Measurements from ENCODE around the gene TNNI2. TPM values are rescaled to one million over a fixed set of nuclear protein-coding genes. Genes with fewer than 3 reads are reported as not detected.

Gene TNNI2
- total RNA-seq, 2 donors from 2014 or later, result 1.0 to 1.3 TPM

GRCh38 chr11:1854132-1854948 is 15.6 kb downstream of the TNNI2 start:
- DNase-seq (ENCODE audit: low spot score), result no peak
- intact Hi-C loops (cut with DNase I), result no loop called here

GRCh38 chr11:1854949-1855885 is 16.4 kb downstream of the TNNI2 start:
- intact Hi-C loops (cut with DNase I), result no loop called here
- DNase-seq (ENCODE audit: low spot score), result no peak

DNA sequence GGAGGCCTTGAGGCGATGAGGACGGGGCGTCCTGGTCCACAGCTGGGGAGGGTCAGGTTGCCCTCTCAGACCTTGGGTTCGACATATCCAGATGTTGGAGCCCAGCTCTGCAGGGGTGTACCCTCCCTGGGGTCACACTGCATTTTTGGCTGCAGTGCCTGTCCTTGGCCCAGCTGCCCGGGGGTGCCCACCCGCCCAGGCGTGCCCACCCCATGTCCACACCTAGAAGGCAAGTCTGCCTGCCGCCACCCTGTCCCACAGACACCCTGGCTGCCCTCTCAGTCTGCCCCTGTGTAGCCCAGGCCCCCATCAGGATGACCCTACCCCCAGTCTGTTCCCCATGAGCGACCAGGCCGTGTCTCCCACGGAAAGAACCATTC is 17.1 kb downstream of the TNNI2 start:
- DNase-seq (ENCODE audit: low spot score), result no peak
- intact Hi-C loops (cut with DNase I), result no loop called here

- no peak for DNase-seq (ENCODE audit: low spot score)
- intact Hi-C loops (cut with DNase I), result no loop called here
Measured at GRCh38 chr11:1856306-1857005, 17.7 kb downstream of the TNNI2 start.

DNA sequence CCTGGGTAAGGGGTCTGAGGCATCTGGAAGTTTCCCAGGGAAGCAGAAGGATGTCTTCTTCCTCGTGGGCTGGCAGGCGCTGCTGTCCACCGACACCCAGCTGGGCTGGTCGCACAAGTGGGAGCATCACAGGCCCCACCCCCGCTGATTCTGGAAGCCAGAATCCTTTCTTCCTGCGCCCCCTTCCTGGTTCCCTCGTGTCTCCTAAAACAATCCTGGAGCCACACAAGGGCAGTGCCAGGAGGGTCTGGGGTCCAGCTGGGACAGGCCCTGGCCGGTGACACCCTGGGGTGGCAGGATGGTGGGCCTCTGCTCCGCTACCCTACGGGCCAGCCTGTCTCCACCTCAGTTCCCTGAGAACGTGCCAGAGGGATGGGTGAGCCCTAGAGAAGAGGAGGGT is 18.3 kb downstream of the TNNI2 start:
- no peak for DNase-seq (ENCODE audit: low spot score)
- intact Hi-C loops (cut with DNase I), result no loop called here

DNA sequence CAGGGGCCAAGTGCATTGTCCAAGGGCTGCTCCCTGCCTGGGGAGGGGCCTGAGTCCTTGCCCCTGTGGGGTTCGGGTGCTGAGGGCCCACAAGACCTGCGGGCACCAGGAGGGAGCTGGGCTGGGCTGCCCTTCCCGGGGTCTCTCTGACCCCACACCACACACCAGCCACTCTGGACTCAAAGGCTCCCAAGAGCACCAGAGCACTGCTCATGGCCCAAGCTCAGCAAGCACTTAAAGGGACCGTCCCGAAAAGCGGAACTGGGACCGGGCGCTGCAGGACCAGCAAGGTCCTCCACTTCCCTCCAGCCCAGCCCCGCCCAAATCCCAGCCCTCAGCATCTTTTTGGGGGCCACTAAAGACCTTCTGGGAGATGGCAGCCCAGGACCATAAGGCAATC is 19.4 kb downstream of the TNNI2 start:
- DNase-seq (ENCODE audit: low spot score), result no peak
- intact Hi-C loops (cut with DNase I), result no loop called here

DNA sequence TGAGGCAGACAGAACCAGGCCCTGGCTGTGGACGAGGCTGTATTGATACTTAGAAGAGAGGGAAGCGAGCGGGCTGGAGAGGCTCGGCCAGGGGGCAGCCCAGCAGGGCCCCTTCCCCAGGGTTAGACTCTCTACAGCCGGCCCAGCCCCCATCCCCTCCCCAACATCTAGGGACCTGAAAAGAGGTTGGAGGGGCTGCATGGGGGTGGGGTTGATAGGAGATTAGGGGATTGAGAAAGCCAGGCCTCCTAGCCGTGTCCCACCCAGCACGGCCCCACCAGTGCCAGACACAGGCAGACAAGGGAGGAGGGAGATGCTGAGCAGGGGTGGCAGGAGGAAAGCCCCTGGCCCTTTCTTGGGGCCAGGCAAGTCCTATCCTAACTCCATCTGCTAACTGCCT is 19.8 kb downstream of the TNNI2 start:
- intact Hi-C loops (cut with DNase I), result no loop called here
- DNase-seq (ENCODE audit: low spot score), result no peak

DNA sequence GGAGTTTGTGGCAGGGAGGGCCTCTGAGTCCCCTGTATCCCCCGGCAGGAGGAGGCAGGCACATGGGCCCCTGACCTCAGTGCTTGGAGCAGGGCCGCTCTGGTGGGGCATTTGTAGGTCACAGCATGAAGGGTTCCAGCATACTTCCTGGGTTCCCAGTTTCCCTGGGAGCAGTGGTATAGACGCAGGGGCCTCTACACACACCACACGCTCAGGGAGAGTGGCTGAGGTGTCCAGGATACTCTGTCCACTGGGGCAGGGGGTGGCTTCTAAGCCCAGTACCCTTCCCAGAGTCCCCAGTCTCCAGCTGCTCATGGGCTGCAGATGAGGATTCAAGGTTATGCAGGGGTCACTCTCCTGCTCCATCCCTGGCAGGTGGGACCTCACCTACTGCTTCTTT is 20.2 kb downstream of the TNNI2 start:
- intact Hi-C loops (cut with DNase I), result no loop called here
- no peak for DNase-seq (ENCODE audit: low spot score)

DNA sequence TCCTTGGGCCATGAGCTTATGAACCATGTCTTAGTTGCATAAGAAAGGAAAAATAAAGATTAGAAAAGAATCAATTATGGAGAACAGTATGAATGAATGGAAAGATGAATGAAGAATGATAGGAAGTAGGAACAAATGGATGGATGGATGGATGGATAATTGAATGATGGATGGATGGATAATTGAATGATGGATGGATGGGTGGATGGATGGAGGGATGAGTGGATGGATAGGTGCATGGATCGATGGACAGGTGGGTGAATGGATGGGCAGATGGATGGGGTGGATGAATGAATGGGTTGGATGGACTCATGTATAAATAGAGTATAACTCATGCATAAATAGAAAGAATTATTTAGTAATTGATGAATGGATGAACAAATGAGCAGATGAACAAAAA is 21.3 kb downstream of the TNNI2 start:
- intact Hi-C loops (cut with DNase I), result no loop called here

GRCh38 chr11:1861435-1862411 is 22.9 kb downstream of the TNNI2 start:
- no peak for DNase-seq (ENCODE audit: low spot score)
- intact Hi-C loops (cut with DNase I), result no loop called here

More for the DNA sequence above, 21.3 kb downstream of the TNNI2 start:
- no peak for DNase-seq (ENCODE audit: low spot score)

DNA sequence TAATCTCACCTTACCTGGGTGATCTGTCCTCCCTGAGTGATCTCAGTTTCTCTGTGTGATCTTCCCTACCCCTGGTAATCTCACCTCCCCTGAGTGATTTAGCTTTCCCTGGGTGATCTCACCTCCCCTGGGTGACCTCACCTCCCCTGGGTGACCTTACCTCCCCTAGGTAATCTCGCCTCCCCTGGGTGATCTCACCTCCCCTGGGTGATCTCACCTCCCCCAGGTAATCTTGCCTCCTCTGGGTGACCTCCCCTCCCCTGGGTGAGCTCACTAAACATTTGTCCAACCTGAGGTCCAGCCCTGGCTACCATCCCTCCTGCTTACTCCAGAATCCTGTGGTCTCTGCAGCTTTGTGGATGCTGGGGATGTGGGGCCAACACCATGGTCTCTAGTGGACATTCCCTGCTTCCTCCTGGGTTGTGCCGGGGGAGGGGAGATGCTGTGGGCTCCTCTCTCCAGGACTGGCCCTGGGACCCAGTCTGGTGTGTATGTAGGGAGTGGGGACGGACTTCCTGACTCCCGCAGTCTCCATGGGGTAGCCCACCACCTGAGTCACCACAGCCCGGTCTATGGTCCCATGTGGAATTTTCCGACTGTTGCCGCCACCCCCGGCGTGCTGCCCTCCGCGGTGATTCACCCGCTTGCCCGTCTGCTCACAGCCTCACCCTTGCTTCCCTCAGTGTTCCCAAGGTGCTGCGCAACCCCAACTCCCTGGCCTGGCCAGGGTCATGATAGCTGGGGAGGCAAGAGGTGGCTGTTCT is 24.0 kb downstream of the TNNI2 start:
- intact Hi-C loops (cut with DNase I), result no loop called here
- DNase-seq (ENCODE audit: low spot score), result no peak

DNA sequence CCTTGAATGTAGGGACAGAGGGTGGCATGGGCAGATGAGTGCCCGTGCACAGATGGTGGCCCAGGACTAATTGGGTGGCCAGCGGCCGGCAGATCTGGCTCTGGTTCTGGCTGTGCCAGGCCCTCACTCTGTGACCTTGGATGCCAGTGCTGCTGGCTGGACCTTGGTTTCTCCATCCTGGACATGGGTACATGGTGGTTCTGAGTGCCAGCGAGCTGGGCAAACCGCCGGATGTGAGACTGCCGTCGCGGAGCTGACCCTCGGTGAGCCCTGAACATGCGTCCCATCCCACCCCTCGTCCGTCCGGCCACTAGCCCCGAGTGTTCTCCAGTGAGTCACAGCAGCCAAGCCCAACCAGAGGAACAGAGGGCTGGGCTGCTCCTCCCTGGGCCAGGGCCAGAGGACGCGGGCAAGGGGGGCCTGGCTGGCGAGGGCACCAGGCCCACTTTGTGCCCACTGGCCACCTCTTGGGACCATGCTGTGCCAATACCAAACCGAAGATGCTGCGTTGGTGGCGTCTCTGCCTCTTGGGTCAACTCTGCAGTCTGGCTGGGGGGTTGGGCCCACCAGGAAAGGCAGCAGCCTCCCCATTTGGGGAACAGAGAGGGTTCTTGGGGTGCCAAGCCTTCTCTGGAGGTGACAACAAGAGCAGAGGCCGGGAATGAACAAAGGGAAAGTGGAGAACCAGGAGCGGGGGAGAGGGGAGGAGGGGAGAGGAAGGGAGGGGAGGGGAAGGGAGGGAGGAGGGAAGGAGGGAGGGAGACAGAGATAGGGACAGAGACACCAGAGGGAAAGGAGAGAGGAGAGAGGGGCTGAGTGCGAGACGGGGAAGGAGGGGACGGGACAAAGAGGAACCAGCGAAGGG is 24.8 kb downstream of the TNNI2 start:
- peak; percentile 96 for DNase-seq (ENCODE audit: low spot score)
- intact Hi-C loops (cut with DNase I), result no loop called here

GRCh38 chr11:1864231-1864630 is 25.4 kb downstream of the TNNI2 start:
- intact Hi-C loops (cut with DNase I), result no loop called here
- no peak for DNase-seq (ENCODE audit: low spot score)

DNA sequence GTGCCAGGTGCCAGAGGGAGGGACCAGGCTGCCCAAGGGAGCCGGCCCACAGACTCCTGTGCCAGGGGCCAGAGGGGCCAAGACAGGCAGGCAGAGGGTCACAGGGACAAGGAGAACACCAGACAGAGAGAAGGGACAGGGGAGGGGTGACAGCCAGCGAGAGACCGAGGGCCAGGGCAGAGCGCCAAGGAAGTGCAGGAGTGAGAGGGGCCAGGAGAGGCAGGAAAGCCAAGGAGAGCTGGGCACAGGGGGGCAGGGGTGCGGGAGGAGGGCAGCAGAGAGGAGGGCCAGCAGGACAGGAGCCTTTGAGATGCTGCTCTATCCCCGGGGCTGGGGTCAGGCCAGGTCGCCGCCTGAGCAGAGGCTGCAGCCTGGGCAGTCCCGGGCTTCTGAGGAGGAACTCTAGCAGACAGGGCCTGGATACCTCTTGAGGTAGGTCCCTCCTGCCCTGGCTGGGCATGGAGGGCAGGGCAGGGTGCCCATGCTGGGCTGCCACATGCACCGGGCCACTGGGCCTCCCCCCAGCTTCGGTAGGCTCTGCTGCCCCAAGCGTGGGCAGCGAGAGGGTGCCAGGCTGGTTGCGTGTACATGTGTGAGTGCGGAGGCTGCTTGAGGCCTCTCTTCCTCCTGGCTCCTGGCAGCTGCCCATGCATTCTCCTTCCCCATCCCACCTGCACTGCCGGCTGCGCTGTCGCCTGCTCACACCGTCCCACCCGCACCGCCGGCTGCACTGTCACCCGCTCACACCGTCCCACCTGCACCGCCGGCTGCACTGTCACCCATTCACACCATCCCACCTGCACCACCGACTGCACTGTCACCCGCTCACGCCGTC is 26.3 kb downstream of the TNNI2 start:
- no peak for DNase-seq (ENCODE audit: low spot score)
- intact Hi-C loops (cut with DNase I), result no loop called here

DNA sequence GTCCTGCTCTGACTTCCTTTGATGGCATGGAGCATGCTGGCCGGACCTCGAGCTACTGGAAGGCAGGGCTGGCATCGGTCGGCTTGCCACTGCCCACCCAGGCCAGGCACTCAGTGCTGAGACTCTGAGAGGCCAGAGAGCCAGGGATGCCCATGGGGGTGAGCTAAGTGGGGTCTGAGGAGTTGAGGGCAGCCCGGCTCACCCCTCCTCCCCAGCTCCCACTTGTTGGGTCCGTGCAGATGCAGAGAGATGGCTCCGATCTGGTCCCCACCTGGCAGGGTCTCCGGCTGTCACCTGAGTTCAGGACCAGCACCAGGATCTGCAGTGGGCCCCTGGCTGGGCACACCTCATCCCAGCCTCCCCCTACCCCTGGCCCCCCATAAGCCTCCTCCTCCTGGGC is 27.4 kb downstream of the TNNI2 start:
- no peak for DNase-seq (ENCODE audit: low spot score)
- intact Hi-C loops (cut with DNase I), result no loop called here

- intact Hi-C loops (cut with DNase I), result no loop called here
Measured at GRCh38 chr11:1866776-1867175, 28.0 kb downstream of the TNNI2 start.

More at GRCh38 chr11:1866776-1867175, 28.0 kb downstream of the TNNI2 start:
- DNase-seq (ENCODE audit: low spot score), result no peak
